Peyer's patch (tissue), 4 donors: ENCODE data around the gene RREB1. TPM values are rescaled to one million over a fixed set of nuclear protein-coding genes. Genes with fewer than 3 reads are reported as not detected.

Source experiments
- DNase-seq, 3 donors: peaks; one replicate each; pipeline ENCODE4 v3.0.0-alpha.2; 2017 to 2019
- H3K27ac ChIP-seq, 4 donors: fragments of 200-600 bp; sonication (generic); one replicate each; pipeline ENCODE4 v1.5.1; 2016 to 2019
- H3K27me3 ChIP-seq, 2 donors: fragments of 200-600 bp; sonication (generic); one replicate each; pipeline ENCODE4 v1.5.1; 2019
- H3K36me3 ChIP-seq, 3 donors: fragments of 200-600 bp; sonication (generic); one replicate each; pipeline ENCODE4 v1.5.1; 2016 to 2019
- H3K4me1 ChIP-seq, 4 donors: fragments of 200-600 bp; sonication (generic); one replicate each; pipeline ENCODE4 v1.5.1; 2016 to 2019
- H3K4me3 ChIP-seq, 4 donors: fragments of 200-600 bp; sonication (generic); 1 replicate in 3 of 4; 2 replicates in 1 of 4; pipeline ENCODE4 v1.5.1; 2016 to 2019; ENCODE audit warnings: mild to moderate bottlenecking in 1 of 4
- H3K9me3 ChIP-seq, 4 donors: fragments of 200-600 bp; sonication (generic); one replicate each; pipeline ENCODE4 v1.5.1; 2016 to 2019; ENCODE audit warnings: mild to moderate bottlenecking in 1 of 4
- CTCF ChIP-seq, 6 experiments: fragments of 450-650 bp in 4 of 6; fragments of 200-600 bp in 2 of 6; sonication (generic) in 1 of 6; IDR thresholded peaks; one replicate each; pipeline ENCODE4 v1.5.1; 2017 to 2019; ENCODE audit warnings: antibody characterized with exemption in 6 of 6, mild to moderate bottlenecking in 3 of 6, moderate library complexity in 1 of 6
- POLR2A ChIP-seq, 2 donors: fragments of 450-650 bp; IDR thresholded peaks; one replicate each; pipeline ENCODE4 v1.5.1; 2017; ENCODE audit warnings: antibody characterized with exemption in 2 of 2, mild to moderate bottlenecking in 2 of 2, moderate library complexity in 2 of 2
- total RNA-seq, 4 donors: library from RNA; depleted of rRNA; stranded (reverse); fragments of >200 nt; gene quantifications; one replicate each; pipeline ENCODE4 v1.1.0, GENCODE V29; 2016

The RREB1 gene
- total RNA-seq, 4 donors from 2014 or later, result 65.0 to 118 (median 113) TPM

- peak overlapping the region in 3 of 4 donors; percentile 1 to 82 (median 73) for H3K27ac ChIP-seq
- H3K4me3 ChIP-seq, result no peak overlapping the region
- H3K36me3 ChIP-seq, result no peaks in the 10 kb centered on the region
- no peaks in the 10 kb centered on the region for H3K27me3 ChIP-seq
- no peaks in the 10 kb centered on the region for H3K9me3 ChIP-seq
- no peak for DNase-seq
- peaks cover 3 to 66% (median 10%) of the 10 kb centered on the region in 4 donors for H3K4me1 ChIP-seq
- TF ChIP-seq CTCF (IDR thresholded peaks at IDR 0.05) (no peak), POLR2A (IDR thresholded peaks at IDR 0.05) (no peak)
These were observed 37.3 kb downstream of the RREB1 start for GRCh38 chr6:7144872-7145584.

- H3K9me3 ChIP-seq, result no peaks in the 10 kb centered on the region
- H3K4me1 ChIP-seq, result peaks cover 3 to 61% (median 10%) of the 10 kb centered on the region in 4 donors
- H3K27ac ChIP-seq, result peak overlapping the region in 3 of 4 donors; percentile 1 to 82 (median 73)
- DNase-seq, result no peak
- H3K27me3 ChIP-seq, result no peaks in the 10 kb centered on the region
- H3K4me3 ChIP-seq, result no peak overlapping the region
- TF ChIP-seq CTCF (IDR thresholded peaks at IDR 0.05) (no peak), POLR2A (IDR thresholded peaks at IDR 0.05) (no peak)
- no peaks in the 10 kb centered on the region for H3K36me3 ChIP-seq
These were observed 37.8 kb downstream of the RREB1 start for GRCh38 chr6:7145585-7145884.

GRCh38 chr6:7145885-7146828 lies 38.4 kb downstream of the RREB1 start:
- H3K4me3 ChIP-seq, result peak overlapping the region in 2 of 4 donors; percentile 13 to 29
- no peak for TF ChIP-seq CTCF (IDR thresholded peaks at IDR 0.05)
- peak in 1 of 2 donors; percentile 12 for TF ChIP-seq POLR2A (IDR thresholded peaks at IDR 0.05)
- peaks cover 3 to 65% (median 10%) of the 10 kb centered on the region in 4 donors for H3K4me1 ChIP-seq
- H3K27ac ChIP-seq, result peak overlapping the region; percentile 39 to 82 (median 64)
- no peaks in the 10 kb centered on the region for H3K9me3 ChIP-seq
- H3K27me3 ChIP-seq, result no peaks in the 10 kb centered on the region
- peak; percentile 42 to 72 (median 71) for DNase-seq
- H3K36me3 ChIP-seq, result no peaks in the 10 kb centered on the region

- Histone ChIP-seq H3K27me3 (no peaks in the 10 kb centered on the region), H3K4me3 (no peak overlapping the region), H3K9me3 (no peaks in the 10 kb centered on the region), H3K4me1 (peaks cover 3 to 66% (median 6%) of the 10 kb centered on the region in 4 donors), H3K27ac (peak overlapping the region in 3 of 4 donors; percentile 56 to 82 (median 73)), H3K36me3 (no peaks in the 10 kb centered on the region)
- no peak for DNase-seq
- no peak for TF ChIP-seq CTCF (IDR thresholded peaks at IDR 0.05)
- TF ChIP-seq POLR2A (IDR thresholded peaks at IDR 0.05), result no peak
These were observed 39.4 kb downstream of the RREB1 start for GRCh38 chr6:7147051-7147671.

GRCh38 chr6:7148100-7148822 lies 40.5 kb downstream of the RREB1 start:
- Histone ChIP-seq H3K27me3 (no peaks in the 10 kb centered on the region), H3K9me3 (no peaks in the 10 kb centered on the region), H3K4me1 (peaks cover 3 to 65% (median 6%) of the 10 kb centered on the region in 4 donors), H3K4me3 (no peak overlapping the region), H3K27ac (no peak overlapping the region), H3K36me3 (no peaks in the 10 kb centered on the region)
- no peak for DNase-seq
- TF ChIP-seq POLR2A (IDR thresholded peaks at IDR 0.05) (no peak), CTCF (IDR thresholded peaks at IDR 0.05) (no peak)
